Measurements from ENCODE around the gene IMMP2L. TPM values are rescaled to one million over a fixed set of nuclear protein-coding genes. Genes with fewer than 3 reads are reported as not detected.

The IMMP2L gene
- polyA plus RNA-seq, 1 of the 3 experiments (the other 2 are of a cell fraction) = 10.7 TPM

DNA sequence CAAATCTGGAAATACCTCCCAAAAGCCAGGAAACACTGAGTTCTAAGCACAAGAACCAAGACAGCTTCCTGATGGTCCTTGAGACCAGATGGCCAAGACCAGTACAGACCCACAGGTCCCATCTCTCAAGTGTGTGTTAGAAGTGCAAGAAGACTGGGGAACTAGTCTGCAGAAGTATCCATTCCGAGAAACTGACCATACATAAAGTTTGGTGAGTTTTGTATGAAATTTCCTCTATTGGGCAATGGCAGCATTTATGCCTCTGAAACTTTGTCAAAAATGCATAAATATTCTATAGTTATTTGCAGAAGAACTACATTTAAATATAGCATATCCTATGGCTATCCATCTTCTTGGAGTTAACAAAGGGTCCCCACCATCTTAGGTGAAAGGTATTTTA is 333.9 kb downstream of the IMMP2L start (continued):
- TF ChIP-seq, protein P1, sequence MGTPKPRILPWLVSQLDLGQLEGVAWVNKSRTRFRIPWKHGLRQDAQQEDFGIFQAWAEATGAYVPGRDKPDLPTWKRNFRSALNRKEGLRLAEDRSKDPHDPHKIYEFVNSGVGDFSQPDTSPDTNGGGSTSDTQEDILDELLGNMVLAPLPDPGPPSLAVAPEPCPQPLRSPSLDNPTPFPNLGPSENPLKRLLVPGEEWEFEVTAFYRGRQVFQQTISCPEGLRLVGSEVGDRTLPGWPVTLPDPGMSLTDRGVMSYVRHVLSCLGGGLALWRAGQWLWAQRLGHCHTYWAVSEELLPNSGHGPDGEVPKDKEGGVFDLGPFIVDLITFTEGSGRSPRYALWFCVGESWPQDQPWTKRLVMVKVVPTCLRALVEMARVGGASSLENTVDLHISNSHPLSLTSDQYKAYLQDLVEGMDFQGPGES (IDR thresholded peaks at IDR 0.05; ENCODE audit: low read depth, low read length) = no peak
- TF ChIP-seq ELF1 (IDR thresholded peaks at IDR 0.05) (no peak), YY1 (IDR thresholded peaks at IDR 0.05; ENCODE audit: low read depth) (no peak), FOSL2 (IDR thresholded peaks at IDR 0.05; ENCODE audit: borderline replicate concordance, low read depth) (no peak)
- TF ChIP-seq, protein P2, sequence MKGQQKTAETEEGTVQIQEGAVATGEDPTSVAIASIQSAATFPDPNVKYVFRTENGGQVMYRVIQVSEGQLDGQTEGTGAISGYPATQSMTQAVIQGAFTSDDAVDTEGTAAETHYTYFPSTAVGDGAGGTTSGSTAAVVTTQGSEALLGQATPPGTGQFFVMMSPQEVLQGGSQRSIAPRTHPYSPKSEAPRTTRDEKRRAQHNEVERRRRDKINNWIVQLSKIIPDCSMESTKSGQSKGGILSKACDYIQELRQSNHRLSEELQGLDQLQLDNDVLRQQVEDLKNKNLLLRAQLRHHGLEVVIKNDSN (IDR thresholded peaks at IDR 0.05; ENCODE audit: borderline replicate concordance, low read depth) = no peak

DNA sequence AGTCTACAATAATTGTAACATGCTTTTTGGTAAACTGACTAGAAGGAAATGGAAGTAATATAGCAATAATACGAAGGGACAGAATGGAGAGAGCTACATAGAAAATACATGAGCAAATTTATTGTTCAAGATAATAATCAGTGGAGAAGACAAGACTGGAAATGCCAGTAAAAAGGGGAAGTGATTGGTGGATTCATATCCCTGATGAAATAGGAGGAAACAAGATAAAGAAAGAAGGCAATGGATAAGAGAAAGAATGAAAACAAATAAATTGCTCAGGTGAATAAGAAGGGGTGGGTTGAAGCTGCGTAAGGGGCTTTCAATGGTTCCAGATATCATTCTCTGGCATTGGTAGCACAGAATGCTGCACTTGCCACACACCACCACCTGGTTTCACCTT is 335.5 kb downstream of the IMMP2L start:
- CTCF ChIA-PET = interaction anchor here (1.4 kb wide), 1 partner anchor 101 kb away, joined by 3 read pairs; no protein-coding TSS in a partner anchor
- H2AFZ ChIP-seq (ENCODE audit: low read depth) = no peak overlapping the region

More for the DNA sequence above, 335.5 kb downstream of the IMMP2L start:
- Histone ChIP-seq H4K20me1 (ENCODE audit: insufficient read depth) (no peaks in the 10 kb centered on the region), H3K4me2 (no peak overlapping the region), H3K4me1 (ENCODE audit: control insufficient read depth in 1 of 2, insufficient read depth in 2 of 2, low read depth in 1 of 2, low read length in 1 of 2) (peaks cover 3 to 13% of the 10 kb centered on the region in 2 experiments; a peak in 2 of 4 replicates), H3K4me3 (ENCODE audit: low read depth in 2 of 2, low read length in 1 of 2) (no peak overlapping the region), H3K36me3 (replicated peaks in 1 of 2; ENCODE audit: control insufficient read depth in 1 of 2, insufficient read depth in 2 of 2, low read length in 1 of 2) (no peaks in the 10 kb centered on the region), H3K9ac (no peak overlapping the region), H3K9me3 (no peaks in the 10 kb centered on the region), H3K9me2 (no peaks in the 10 kb centered on the region), H3K27ac (ENCODE audit: low read depth in 2 of 2, low read length in 1 of 2) (no peak overlapping the region), H3K79me2 (ENCODE audit: insufficient read depth) (no peaks in the 10 kb centered on the region), H3K27me3 (ENCODE audit: insufficient read depth) (no peaks in the 10 kb centered on the region), H3F3A (replicated peaks; ENCODE audit: insufficient read depth) (no peaks in the 10 kb centered on the region)
- 85% methylated on average over 2 of the region's 2 CpGs for WGBS (ENCODE audit: low lambda C conversion rate)
- POLR2A ChIA-PET = no interaction called here
- TF ChIP-seq, protein P3, sequence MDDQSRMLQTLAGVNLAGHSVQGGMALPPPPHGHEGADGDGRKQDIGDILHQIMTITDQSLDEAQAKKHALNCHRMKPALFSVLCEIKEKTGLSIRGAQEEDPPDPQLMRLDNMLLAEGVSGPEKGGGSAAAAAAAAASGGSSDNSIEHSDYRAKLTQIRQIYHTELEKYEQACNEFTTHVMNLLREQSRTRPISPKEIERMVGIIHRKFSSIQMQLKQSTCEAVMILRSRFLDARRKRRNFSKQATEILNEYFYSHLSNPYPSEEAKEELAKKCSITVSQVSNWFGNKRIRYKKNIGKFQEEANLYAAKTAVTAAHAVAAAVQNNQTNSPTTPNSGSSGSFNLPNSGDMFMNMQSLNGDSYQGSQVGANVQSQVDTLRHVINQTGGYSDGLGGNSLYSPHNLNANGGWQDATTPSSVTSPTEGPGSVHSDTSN (IDR thresholded peaks at IDR 0.05) = no peak
- TF ChIP-seq NRF1 (IDR thresholded peaks at IDR 0.05; ENCODE audit: low read depth, low read length) = no peak
- no peak for TF ChIP-seq RCOR1 (IDR thresholded peaks at IDR 0.05; ENCODE audit: low read length)
- TF ChIP-seq SIN3A (IDR thresholded peaks at IDR 0.05; ENCODE audit: borderline replicate concordance, low read depth, low read length) = no peak
- TF ChIP-seq SMC3 (IDR thresholded peaks at IDR 0.05; ENCODE audit: low read depth, low read length) = no peak
- no peak for TF ChIP-seq FOSL2 (IDR thresholded peaks at IDR 0.05; ENCODE audit: borderline replicate concordance, low read depth)
- TF ChIP-seq, protein P4, sequence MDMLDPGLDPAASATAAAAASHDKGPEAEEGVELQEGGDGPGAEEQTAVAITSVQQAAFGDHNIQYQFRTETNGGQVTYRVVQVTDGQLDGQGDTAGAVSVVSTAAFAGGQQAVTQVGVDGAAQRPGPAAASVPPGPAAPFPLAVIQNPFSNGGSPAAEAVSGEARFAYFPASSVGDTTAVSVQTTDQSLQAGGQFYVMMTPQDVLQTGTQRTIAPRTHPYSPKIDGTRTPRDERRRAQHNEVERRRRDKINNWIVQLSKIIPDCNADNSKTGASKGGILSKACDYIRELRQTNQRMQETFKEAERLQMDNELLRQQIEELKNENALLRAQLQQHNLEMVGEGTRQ (IDR thresholded peaks at IDR 0.05; ENCODE audit: borderline replicate concordance, low read depth, low read length) = no peak
- TF ChIP-seq, protein P2 (IDR thresholded peaks at IDR 0.05; ENCODE audit: borderline replicate concordance, low read depth) = no peak
- no peak for TF ChIP-seq POLR2AphosphoS5 (IDR thresholded peaks at IDR 0.05; ENCODE audit: low read depth, low read length)
- no peak for TF ChIP-seq TEAD4 (IDR thresholded peaks at IDR 0.05; ENCODE audit: borderline replicate concordance, insufficient read depth)
- TF ChIP-seq, protein P5, sequence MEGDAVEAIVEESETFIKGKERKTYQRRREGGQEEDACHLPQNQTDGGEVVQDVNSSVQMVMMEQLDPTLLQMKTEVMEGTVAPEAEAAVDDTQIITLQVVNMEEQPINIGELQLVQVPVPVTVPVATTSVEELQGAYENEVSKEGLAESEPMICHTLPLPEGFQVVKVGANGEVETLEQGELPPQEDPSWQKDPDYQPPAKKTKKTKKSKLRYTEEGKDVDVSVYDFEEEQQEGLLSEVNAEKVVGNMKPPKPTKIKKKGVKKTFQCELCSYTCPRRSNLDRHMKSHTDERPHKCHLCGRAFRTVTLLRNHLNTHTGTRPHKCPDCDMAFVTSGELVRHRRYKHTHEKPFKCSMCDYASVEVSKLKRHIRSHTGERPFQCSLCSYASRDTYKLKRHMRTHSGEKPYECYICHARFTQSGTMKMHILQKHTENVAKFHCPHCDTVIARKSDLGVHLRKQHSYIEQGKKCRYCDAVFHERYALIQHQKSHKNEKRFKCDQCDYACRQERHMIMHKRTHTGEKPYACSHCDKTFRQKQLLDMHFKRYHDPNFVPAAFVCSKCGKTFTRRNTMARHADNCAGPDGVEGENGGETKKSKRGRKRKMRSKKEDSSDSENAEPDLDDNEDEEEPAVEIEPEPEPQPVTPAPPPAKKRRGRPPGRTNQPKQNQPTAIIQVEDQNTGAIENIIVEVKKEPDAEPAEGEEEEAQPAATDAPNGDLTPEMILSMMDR (IDR thresholded peaks at IDR 0.05) = no peak
- no peak for DNase-seq

Data from SK-N-SH (cell line).